Medulla oblongata (tissue), 1 donor: ENCODE results near the gene HS3ST4.
"Not testable (repeated sequence)": the region's sequence is repeated elsewhere in the genome, so short reads cannot be mapped to it uniquely, and the experiment has no call there.

Source experiments
- DNase-seq: peaks from one replicate; pipeline ENCODE4 v3.0.0-alpha.2; 2015; ENCODE audit errors: extremely low spot score

HS3ST4 gene

GRCh38 chr16:26098206-26098605, 406.4 kb downstream of the HS3ST4 start:
- DNase-seq = not testable (repeated sequence)

DNA sequence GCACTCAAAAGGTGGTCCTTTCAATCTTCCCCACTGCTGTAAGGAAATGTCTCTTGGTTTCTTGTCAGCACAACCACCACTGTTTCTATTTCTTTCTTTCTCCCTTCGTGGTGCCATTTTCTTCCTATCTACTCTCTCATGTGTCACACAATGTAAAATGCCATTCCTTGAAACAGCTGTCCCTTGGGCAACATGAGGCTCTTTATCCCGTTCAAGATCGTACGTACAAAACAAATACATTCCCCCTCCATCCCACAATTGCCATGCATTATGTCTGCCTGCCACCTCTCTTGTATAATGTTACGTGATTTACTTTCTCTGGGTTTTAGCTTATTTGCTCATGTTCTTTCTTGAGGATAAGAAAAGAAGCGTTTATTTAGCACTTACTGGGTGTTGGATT, 410.6 kb downstream of the HS3ST4 start:
- no peak for DNase-seq

DNA sequence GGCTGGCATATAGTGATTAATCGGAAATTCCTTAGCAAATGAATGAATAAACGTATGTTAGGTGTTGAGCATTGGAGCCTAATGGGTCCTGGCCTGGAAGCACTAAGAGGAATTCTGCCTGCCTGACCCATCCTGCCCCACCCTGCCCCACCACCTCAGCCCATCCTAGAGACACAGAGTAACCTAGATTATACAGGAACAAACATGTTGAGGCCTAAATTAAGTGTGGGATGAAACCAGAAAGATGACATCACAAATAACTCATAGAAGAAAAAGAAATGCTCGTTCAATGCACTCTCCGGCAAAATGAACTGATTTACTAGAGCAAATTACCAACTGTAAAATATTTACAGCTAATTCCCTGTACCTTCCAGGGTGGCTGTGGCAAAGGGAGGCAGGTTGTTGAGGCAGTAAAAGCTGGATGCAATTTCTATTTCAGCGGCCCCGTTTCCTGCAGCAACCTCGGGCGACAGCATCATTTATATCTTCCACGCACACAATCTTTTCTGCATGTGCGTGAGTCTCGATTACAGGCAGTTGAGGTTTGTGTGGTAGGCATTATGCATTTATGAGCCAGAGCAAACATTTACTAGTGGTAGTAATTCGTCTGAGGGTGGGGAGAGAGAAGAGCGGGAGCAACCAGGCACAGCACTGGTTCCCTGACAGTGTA, 417.2 kb downstream of the HS3ST4 start:
- DNase-seq = no peak

GRCh38 chr16:26111900-26112299, 420.1 kb downstream of the HS3ST4 start:
- DNase-seq = no peak

DNA sequence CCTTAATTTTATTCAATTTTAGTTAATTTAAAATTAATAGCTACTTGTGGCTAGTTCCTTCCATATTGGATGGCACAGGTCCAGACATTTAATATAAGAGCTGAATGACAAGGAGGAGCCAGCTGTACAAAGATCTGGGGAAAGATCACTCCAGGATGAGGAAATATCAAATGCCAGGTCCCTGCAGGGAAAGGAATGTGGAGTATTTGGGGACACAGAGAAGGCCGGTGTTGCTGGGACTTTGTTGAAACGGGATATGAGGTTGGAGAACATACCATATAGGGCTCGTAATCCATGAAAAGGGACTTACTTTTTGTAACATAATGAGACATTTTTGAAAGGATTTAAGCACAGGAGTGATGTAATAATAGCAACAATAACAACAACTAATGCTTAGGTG, 426.8 kb downstream of the HS3ST4 start:
- no peak for DNase-seq

DNA sequence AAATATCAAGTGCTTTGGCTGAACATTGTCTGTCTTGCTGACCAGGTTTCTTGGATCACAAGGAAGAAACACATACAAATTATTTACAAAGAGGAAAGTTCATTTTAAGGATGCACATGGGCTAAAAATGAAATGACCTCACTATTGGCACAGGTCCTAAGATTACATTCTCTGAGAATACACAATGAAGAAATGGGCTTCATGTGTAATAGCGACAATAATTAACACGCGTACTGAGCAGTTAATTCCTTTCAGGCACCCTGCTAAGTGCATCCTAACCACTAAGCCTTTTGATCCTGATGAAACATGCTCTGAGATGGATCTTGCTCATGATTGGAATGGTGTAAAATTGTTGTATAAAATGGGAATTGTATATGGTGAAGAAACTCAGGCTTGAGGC, 429.0 kb downstream of the HS3ST4 start:
- DNase-seq = no peak

DNA sequence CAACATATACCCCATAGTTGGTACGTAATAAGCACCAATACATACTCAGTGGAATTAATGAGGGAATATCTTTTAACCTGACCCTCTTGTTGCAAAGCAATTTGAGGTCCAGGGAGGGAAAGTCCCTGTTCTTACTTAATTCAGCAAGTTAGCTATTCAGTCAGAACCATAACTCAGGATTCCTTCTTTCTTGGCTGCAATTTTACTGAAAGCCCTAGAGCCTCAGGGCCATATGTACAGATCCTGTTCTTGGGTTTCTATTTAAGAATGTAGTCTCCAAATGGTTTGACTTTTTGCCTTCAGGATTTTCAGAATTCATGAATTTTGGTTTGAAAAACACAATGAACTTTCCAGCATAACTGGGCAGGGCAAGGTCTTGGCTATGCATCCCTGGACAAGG, 436.5 kb downstream of the HS3ST4 start:
- DNase-seq = no peak

DNA sequence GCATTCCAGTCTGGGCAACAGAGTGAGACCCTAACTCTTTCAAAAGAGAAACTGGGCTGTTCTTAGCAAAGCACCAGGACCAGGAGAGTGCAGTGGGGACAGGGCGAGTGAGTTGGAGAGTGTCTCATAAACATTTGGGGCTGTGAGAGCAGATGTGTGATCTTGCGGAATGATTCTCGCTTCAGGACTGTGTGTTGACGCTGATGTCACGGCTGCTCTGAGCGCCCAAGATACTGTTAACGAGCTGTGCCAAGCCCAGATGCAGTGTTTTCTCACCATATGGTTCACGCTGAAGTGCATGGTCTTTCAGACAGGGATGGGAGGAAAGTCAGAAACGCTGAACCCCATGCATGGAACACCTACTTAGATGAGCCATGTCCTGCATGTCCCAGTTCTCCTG, 438.2 kb downstream of the HS3ST4 start:
- no peak for DNase-seq

- DNase-seq = no peak
Observed at GRCh38 chr16:26133416-26134093, 441.8 kb downstream of the HS3ST4 start.

DNA sequence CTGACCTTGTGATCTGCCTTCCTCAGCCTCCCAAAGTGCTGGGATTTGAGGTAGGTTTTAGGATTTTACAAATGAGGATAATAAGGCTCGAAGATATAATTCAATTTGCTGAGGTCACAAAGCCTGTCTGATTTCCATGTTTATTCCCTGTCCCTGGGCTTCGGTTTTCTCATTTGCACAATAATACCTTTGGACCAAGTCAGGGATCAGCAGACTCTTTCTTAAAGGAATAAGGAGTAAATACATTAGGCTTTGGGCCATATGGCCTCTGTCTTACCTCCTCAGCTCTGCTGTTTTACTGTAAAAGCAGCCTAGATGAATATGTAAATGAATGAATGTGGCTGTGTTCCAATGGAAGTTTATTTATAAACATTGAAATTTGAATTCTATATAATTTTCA, 442.8 kb downstream of the HS3ST4 start:
- DNase-seq = no peak

GRCh38 chr16:26137956-26138355, 446.2 kb downstream of the HS3ST4 start:
- DNase-seq = no peak

GRCh38 chr16:26139091-26139490, 447.3 kb downstream of the HS3ST4 start:
- DNase-seq = no peak

DNA sequence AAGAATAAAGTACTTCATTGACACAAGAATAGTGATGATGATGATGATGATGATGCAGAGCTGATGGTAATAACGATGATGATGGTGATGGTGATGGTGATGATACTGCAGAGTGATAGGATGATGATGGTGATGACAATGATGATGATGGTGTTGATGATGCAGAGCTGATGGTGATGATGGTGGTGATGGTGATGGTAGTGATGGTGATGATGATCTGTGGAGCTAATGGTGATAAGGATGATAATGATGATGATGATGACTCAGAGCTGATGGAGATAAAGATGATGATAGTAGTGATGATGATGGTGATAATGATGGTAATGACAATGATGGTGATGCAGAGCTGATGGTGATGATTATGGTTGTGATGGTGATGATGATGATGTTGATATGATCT, 448.1 kb downstream of the HS3ST4 start:
- DNase-seq = no peak

DNA sequence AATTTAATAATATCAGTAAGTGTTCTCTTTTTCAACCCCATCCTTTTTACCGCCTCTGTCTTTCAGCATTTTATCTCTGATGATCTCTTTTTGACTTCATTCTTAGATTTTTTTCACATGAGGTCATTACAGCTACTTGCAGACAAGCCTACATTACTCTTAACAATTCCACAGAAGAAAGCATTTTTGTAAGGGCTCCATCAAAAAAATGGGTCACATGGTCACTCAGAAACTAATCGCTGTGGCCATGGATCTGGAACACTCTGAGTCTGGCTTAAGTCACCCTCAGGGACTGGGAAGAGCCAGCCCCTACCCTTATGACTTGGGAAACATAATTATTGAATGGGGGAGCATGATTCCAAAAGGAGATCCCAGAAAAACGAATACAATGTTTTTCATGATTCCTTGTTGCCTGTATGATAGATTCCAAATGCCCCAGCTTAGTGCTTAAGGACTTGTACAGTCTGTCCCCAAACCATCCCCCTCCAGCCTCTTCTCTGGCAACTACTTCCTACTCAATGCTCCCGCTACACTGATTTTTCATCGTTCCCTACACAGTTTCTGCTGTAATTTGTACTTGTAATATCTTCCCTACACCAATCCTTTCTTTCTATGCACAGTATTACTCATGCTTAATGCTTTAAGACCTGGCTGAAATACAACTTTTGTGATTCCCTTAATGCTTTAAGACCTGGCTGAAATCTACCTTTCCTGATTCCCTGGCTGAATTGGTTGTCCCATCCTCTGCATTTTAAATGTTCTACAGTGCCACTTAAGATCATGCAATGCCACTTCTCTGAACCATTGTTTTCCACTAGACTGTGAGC, 457.8 kb downstream of the HS3ST4 start:
- DNase-seq = no peak

DNA sequence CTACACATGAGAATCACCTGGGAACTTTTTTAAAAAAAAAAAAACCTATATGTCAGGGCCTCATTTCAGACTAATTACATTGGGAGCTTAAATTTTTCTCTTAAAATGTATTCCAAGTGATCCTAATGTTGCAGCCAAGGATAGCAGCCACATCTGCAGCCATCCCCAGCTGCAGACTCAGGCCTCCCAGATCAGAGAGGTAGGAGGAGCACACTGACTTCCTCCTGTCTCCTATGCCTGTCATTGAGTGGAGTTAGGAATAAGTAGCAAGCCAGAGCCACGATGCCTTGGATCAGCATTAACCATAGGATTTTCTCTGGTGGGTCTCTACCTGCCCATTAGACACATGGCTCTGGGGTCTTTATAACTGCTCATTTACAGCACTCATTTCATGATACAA, 463.5 kb downstream of the HS3ST4 start:
- DNase-seq = no peak

- no peak for DNase-seq
Observed at GRCh38 chr16:26157319-26157718, 465.6 kb downstream of the HS3ST4 start.

DNA sequence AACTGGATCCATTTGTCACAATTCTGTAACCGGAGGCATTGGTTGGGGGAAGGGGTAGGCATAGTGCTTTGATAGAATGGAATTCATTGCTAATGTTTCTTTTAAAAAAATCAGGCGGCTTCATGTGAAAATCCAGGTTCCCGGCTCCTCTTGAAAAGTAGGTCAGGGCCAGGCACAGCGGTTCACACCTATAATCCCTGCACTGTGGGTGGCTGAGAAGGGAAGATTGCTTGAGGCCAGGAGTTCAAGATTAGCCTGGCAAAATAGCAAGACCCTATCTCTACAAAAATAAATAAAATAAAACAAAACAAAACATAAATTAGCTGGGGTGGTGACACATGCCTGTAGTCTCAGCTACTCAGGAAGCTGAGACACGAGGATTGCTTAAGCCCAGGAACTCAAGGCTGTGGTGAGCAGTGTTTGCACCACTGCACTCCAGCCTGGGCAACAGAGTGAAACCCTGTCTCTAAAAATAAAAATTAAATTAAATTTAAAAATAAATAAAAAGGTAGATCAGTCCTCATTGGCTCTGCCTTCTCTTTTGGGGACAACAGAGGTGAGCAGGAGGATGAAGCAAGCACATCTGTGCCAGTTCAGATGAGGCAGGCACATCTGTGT, 466.5 kb downstream of the HS3ST4 start:
- no peak for DNase-seq

GRCh38 chr16:26161461-26162180, 469.9 kb downstream of the HS3ST4 start:
- DNase-seq = no peak

- DNase-seq = no peak
Observed at GRCh38 chr16:26169473-26169872, 477.7 kb downstream of the HS3ST4 start.

GRCh38 chr16:26175944-26176343, 484.2 kb downstream of the HS3ST4 start:
- DNase-seq = no peak

DNA sequence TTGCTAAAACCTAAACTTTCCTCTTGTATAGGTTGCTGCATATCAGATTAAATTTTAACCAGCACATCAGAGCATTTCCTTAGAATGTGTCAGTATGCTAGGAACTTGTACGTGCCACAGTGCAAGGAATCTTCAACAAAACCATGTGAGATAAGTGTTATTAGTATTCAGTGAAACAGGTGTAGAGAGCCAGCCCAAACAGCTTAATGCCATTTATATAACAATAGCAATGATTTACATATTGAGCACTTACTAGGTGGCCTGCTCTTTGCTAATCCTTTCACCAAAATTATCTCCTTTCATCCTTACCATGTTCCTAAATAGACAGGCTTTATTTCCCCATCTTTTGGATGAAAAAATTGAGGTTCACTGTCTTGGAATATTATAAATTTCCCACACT, 485.7 kb downstream of the HS3ST4 start:
- no peak for DNase-seq

GRCh38 chr16:26178298-26178697, 486.5 kb downstream of the HS3ST4 start:
- no peak for DNase-seq
